ENCODE results near the gene C10orf120. TPM values are rescaled to one million over a fixed set of nuclear protein-coding genes. Genes with fewer than 3 reads are reported as not detected.

The C10orf120 gene
- total RNA-seq, 1 donor from 2014 or later: not detected

- no peak overlapping the region for H3K4me3 ChIP-seq (ENCODE audit: low read depth, low read length)
- DNase-seq (ENCODE audit: low read depth): no peak
- no peak for TF ChIP-seq CTCF (conservative IDR thresholded peaks at IDR 0.05; ENCODE audit: low read depth, low read length)
Measured at GRCh38 chr10:122658356-122659049, 41.1 kb downstream of the C10orf120 start.

- TF ChIP-seq CTCF (conservative IDR thresholded peaks at IDR 0.05; ENCODE audit: low read depth, low read length): no peak
- H3K4me3 ChIP-seq (ENCODE audit: low read depth, low read length): no peak overlapping the region
- DNase-seq (ENCODE audit: low read depth): no peak
Measured at GRCh38 chr10:122657729-122658128, 41.9 kb downstream of the C10orf120 start.

GRCh38 chr10:122657255-122657654 lies 42.4 kb downstream of the C10orf120 start:
- no peak overlapping the region for H3K4me3 ChIP-seq (ENCODE audit: low read depth, low read length)
- TF ChIP-seq CTCF (conservative IDR thresholded peaks at IDR 0.05; ENCODE audit: low read depth, low read length): no peak
- no peak for DNase-seq (ENCODE audit: low read depth)

- no peak overlapping the region for H3K4me3 ChIP-seq (ENCODE audit: low read depth, low read length)
- TF ChIP-seq CTCF (conservative IDR thresholded peaks at IDR 0.05; ENCODE audit: low read depth, low read length): no peak
- DNase-seq (ENCODE audit: low read depth): no peak
Measured at GRCh38 chr10:122656741-122657140, 42.9 kb downstream of the C10orf120 start.

DNA sequence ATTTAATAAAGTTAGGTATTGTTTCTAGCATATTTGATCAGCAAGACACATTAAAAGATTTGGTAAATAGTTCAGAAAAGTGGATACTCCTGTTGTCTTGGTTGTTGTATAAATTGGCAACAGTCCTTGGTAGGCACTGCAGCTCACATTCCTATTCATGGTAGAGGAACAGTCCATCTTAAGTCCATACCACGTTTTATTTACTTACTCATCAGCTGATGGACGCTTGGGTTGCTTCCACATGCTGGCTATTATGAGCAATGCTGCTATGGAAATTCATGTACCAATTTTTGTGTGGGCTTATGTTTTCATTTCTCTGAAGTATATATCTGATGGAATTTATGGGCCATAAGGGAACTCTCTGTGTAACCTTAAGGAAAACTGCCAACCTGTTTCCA lies 43.3 kb downstream of the C10orf120 start:
- H3K4me3 ChIP-seq (ENCODE audit: low read depth, low read length): no peak overlapping the region
- DNase-seq (ENCODE audit: low read depth): no peak
- TF ChIP-seq CTCF (conservative IDR thresholded peaks at IDR 0.05; ENCODE audit: low read depth, low read length): no peak

DNA sequence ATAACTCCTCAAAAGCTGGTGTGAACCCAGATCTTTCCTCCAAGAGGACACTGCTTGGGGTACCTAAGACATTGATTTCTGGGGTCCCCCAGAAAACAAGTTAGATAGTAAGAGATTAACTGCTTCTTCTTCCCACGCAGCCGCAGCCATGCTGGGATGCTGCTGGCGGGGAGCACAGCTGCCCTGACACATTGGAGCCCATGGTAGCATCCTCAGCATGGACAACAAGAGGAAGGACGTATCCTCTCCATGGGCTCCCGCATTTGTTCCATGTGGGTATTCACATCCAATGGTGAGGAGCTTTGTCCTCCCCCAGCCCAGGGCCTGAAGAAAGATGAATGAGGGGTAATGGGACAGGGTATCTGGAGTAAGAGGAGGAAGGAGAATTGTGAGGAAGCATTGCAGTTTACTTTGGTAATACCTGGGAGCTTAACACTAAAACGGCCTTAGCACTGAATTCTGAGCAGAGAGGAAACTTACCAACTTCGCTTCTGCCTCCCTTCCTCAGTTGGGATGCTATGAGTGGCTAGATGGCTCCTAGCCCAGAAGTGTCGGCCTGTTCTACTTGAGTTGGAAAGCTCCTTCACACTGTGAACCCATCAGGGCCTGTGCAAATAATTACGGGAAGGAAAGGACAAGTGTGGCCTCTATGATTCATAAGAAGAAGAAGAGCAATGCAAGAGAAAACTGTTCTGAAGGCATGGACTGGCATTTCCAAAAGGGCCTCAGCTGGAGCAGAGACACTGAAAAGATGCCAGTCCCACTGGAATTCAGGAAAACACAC lies 43.9 kb downstream of the C10orf120 start:
- no peak overlapping the region for H3K4me3 ChIP-seq (ENCODE audit: low read depth, low read length)
- no peak for DNase-seq (ENCODE audit: low read depth)
- TF ChIP-seq CTCF (conservative IDR thresholded peaks at IDR 0.05; ENCODE audit: low read depth, low read length): no peak
